GM21576 (cell line): ENCODE data around the gene ATP2C2.

Experiments used
- ATAC-seq: cut with Tn5 transposase; IDR thresholded peaks from one replicate; pipeline ENCODE4 v1.9.1; 2021; ENCODE audit warnings: mild to moderate bottlenecking, moderate library complexity; ENCODE audit not compliant: unreplicated experiment

ATP2C2 gene

GRCh38 chr16:84508502-84508901, 140.2 kb downstream of the ATP2C2 start:
- ATAC-seq, result no peak

- ATAC-seq, result no peak
Observed at GRCh38 chr16:84509032-84509950, 141.0 kb downstream of the ATP2C2 start.

DNA sequence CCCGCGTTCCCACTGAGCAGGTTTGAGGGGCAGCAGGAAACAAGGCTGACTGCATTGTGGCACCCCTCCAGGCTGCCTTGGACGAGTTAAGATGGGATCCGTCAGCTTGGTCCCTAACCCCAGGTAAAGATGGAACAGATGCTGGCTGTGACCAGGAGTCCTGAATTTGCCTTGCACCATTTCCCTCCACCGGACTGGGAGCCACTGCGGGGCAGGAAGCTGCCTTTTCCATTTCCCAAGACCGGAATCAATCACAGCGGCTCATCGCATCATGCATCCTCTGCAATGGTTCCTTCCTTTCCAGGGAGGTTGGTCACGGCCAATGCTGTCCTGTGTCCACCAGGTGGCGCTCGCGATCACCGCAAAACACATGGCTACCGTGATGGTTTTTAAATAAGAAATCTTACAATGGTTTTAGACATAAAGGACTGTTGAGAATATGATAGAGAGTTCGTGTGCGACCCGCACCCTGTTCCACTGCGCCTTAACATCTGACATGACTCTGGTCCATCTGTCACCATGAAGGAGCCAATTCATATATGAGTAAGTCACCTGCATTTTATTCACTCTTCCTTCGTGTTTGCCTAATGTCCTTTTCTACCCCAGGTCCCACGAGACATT, 143.0 kb downstream of the ATP2C2 start:
- no peak for ATAC-seq

- ATAC-seq, result no peak
Observed at GRCh38 chr16:84511831-84512230, 143.5 kb downstream of the ATP2C2 start.

- no peak for ATAC-seq
Observed at GRCh38 chr16:84513123-84513522, 144.8 kb downstream of the ATP2C2 start.

GRCh38 chr16:84513666-84514065, 145.3 kb downstream of the ATP2C2 start:
- no peak for ATAC-seq
